Calu3 (cell line): ENCODE measurements around the gene TRPV4. TPM values are rescaled to one million over a fixed set of nuclear protein-coding genes. Genes with fewer than 3 reads are reported as not detected.
A peak's percentile ranks its signal among the peaks of the same experiment; 100 is the strongest.

Experiments used
- BruUV-seq: library from RNA; stranded (reverse); fragments of 400-500 nt; replicated peaks from 2 replicates; lab custom pipeline; 2021; lab: Mats Ljungman, UMichigan
- CTCF ChIA-PET: fragments of 300-600 bp; sonication (Branson Sonifier 250); formaldehyde crosslinking; loops from one replicate; lab custom pipeline; 2022; ENCODE audit warnings: antibody characterized with exemption; lab: Charles Lee
- DNase-seq: peaks from one replicate; pipeline ENCODE4 v3.0.0; 2022
- H3K27ac Mint-ChIP-seq: one replicate; pipeline ENCODE4 v1.8.0; 2022; ENCODE audit warnings: mixed read lengths; ENCODE audit not compliant: unreplicated experiment
- H3K27me3 Mint-ChIP-seq: one replicate; pipeline ENCODE4 v1.8.0; 2022; ENCODE audit warnings: mixed read lengths; ENCODE audit not compliant: unreplicated experiment
- H3K36me3 Mint-ChIP-seq: one replicate; pipeline ENCODE4 v1.8.0; 2022; ENCODE audit warnings: mild to moderate bottlenecking, moderate library complexity, mixed read lengths; ENCODE audit not compliant: insufficient read depth, unreplicated experiment
- H3K4me1 Mint-ChIP-seq: one replicate; pipeline ENCODE4 v1.8.0; 2022; ENCODE audit warnings: mild to moderate bottlenecking, low read depth, mixed read lengths; ENCODE audit not compliant: unreplicated experiment
- H3K4me3 Mint-ChIP-seq: one replicate; pipeline ENCODE4 v1.8.0; 2022; ENCODE audit warnings: mild to moderate bottlenecking, low read depth, moderate library complexity, mixed read lengths; ENCODE audit not compliant: unreplicated experiment
- H3K9me3 Mint-ChIP-seq: one replicate; pipeline ENCODE4 v1.8.0; 2022; ENCODE audit warnings: low read depth, mixed read lengths; ENCODE audit not compliant: unreplicated experiment
- intact Hi-C: fragments of 100-400 bp; cut with micrococcal nuclease; formaldehyde crosslinking; loops from one replicate; pipeline ENCODE4 v1.10.0; 2022; ENCODE audit not compliant: unreplicated experiment
- total RNA-seq: library from RNA; stranded (reverse); gene quantifications from 2 replicates; pipeline ENCODE4 v1.2.3, GENCODE V29; 2022
- TF ChIP-seq, protein P1 (sequence below): fragments of 200-600 bp; IDR thresholded peaks from one replicate; pipeline ENCODE4 v1.8.0; 2022; ENCODE audit warnings: antibody characterized with exemption; ENCODE audit not compliant: unreplicated experiment

TRPV4 gene
- total RNA-seq, 1 experiment from 2014 or later = 25.3 TPM

DNA sequence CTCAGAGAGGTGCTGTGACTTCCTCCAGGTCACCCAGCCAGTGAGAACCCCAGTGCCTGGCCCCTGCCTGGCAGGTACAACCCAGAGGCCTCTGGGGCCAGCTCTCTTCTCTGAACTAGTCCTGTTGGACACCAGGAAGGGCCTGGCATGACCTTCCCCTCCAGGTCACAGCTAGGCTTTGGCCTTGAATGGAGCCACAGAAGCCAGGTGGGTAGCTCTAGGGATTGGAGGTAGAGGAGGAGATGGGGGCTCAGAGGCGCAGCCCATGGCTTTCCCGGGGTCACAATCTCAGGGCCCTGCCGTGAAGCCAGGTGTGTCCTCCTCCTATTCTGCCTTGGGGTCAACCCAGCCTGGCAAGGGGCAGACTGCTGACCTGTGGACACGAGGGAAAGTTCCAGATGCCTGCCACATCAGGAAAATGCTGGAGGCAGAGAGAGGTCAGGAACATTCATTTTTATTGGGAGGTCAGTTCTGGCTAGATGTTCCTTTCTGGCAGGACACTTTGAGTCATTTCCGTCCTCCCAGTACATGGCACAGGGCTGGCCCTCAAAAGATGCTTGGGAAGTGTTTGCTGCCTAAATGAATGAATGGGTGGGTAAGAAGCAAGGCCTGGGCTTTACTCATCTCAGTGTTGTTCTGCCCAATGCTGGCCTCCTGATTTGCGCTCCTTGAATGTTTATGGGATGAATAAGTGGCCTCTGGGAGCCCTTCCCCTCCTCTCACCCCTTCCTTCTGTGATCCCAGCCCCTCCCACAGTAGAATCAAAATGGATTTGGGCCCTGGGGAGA, 94.1 kb downstream of the TRPV4 start:
- Mint-ChIP-seq H3K9me3 (no peaks in the 10 kb centered on the region), H3K27ac (no peak overlapping the region), H3K36me3 (no peaks in the 10 kb centered on the region), H3K4me1 (peaks cover 25% of the 10 kb centered on the region), H3K4me3 (no peak overlapping the region), H3K27me3 (peaks cover 32% of the 10 kb centered on the region)
- CTCF ChIA-PET = interaction anchor here (0.7 to 1.8 kb wide), 2 partner anchors 14 to 19 kb away, joined by 3 to 4 read pairs; no protein-coding TSS in a partner anchor
- BruUV-seq = no TSS peak
- no peak for DNase-seq
- TF ChIP-seq, protein P1, sequence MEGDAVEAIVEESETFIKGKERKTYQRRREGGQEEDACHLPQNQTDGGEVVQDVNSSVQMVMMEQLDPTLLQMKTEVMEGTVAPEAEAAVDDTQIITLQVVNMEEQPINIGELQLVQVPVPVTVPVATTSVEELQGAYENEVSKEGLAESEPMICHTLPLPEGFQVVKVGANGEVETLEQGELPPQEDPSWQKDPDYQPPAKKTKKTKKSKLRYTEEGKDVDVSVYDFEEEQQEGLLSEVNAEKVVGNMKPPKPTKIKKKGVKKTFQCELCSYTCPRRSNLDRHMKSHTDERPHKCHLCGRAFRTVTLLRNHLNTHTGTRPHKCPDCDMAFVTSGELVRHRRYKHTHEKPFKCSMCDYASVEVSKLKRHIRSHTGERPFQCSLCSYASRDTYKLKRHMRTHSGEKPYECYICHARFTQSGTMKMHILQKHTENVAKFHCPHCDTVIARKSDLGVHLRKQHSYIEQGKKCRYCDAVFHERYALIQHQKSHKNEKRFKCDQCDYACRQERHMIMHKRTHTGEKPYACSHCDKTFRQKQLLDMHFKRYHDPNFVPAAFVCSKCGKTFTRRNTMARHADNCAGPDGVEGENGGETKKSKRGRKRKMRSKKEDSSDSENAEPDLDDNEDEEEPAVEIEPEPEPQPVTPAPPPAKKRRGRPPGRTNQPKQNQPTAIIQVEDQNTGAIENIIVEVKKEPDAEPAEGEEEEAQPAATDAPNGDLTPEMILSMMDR = no peak
- intact Hi-C loops = no loop called here

DNA sequence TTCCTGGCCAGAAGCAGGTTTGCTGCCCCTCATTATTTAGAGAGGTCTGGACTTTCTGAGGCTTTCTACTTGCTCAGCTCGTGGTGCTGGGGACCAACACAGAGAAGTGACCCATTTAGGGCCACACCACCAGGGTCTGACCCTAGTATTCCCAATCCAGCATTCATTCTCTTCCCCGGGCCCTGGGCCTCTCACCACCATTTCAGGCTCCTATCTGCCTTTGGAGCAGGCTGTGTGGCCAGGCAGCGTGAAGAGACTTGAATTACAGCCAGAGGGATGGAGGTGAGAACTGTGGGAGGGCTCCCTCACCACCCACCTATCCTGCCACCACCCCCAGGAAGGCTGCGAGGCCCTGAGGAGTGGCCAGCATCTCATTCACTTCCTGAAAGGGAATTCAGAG, 95.0 kb downstream of the TRPV4 start:
- intact Hi-C loops = no loop called here
- no TSS peak for BruUV-seq
- H3K4me1 Mint-ChIP-seq = peaks cover 25% of the 10 kb centered on the region
- no peaks in the 10 kb centered on the region for H3K36me3 Mint-ChIP-seq
- TF ChIP-seq, protein P1 = no peak
- DNase-seq = no peak
- no peak overlapping the region for H3K4me3 Mint-ChIP-seq
- CTCF ChIA-PET = interaction anchor here (1.8 kb wide), 1 partner anchor 15 kb away, joined by 4 read pairs; no protein-coding TSS in a partner anchor
- H3K27me3 Mint-ChIP-seq = peaks cover 32% of the 10 kb centered on the region
- no peak overlapping the region for H3K27ac Mint-ChIP-seq
- no peaks in the 10 kb centered on the region for H3K9me3 Mint-ChIP-seq

DNA sequence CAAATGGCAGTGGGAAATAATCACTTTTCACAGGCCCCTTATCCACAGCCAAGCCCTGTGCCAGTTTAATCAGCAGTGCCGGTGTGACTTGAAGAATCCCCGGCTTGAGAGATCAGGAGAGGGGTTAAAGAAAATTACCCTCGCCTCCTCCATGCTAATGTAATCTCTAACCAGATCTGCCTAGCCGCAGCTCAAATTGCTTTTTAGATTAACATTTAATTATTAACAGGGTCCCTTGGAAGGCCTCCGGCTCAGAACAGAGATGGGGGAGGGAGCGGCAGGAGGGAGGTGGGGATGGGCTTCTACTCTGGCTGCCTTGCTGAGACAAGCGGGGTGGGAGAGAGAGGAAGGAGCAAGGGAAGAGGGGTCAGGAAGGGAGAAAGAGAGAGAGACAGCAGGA, 95.6 kb downstream of the TRPV4 start:
- intact Hi-C loops = no loop called here
- peak; percentile 54 for DNase-seq
- Mint-ChIP-seq H3K4me1 (peaks cover 25% of the 10 kb centered on the region), H3K9me3 (no peaks in the 10 kb centered on the region), H3K36me3 (no peaks in the 10 kb centered on the region), H3K27me3 (peaks cover 32% of the 10 kb centered on the region), H3K27ac (no peak overlapping the region), H3K4me3 (no peak overlapping the region)
- TF ChIP-seq, protein P1 = no peak
- CTCF ChIA-PET = interaction anchor here (0.6 to 1.8 kb wide), 2 partner anchors 16 to 117 kb away, joined by 3 to 4 read pairs; no protein-coding TSS in a partner anchor
- no TSS peak for BruUV-seq

DNA sequence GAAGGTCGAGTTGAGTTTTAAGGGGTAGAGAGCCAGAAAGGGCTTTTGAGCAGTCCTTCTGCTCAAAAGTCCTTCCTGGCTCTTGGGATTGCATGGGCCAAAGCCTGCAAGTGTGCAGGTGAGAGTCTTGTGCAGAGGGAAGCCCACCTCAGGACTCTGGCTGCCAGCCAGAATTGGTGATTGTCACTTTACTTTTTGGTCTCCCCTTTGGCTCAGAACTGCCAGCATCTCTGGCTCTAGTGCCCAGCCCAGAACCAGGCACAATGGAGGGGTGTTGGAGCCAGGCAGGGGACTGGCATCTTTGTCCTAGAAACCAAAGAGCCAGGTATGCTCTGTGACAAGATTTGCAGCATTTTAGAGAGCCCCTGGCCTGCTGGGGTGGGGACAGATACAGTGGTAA, 96.1 kb downstream of the TRPV4 start:
- no peak for DNase-seq
- no peak overlapping the region for H3K4me3 Mint-ChIP-seq
- BruUV-seq = no TSS peak
- H3K4me1 Mint-ChIP-seq = peaks cover 25% of the 10 kb centered on the region
- TF ChIP-seq, protein P1 = no peak
- peaks cover 32% of the 10 kb centered on the region for H3K27me3 Mint-ChIP-seq
- H3K36me3 Mint-ChIP-seq = no peaks in the 10 kb centered on the region
- H3K27ac Mint-ChIP-seq = no peak overlapping the region
- no peaks in the 10 kb centered on the region for H3K9me3 Mint-ChIP-seq
- CTCF ChIA-PET = interaction anchor here (0.6 to 1.8 kb wide), 2 partner anchors 16 to 117 kb away, joined by 3 to 4 read pairs; no protein-coding TSS in a partner anchor
- intact Hi-C loops = no loop called here
